Panc1 (cell line): Measurements from ENCODE around the gene ARID2. TPM values are rescaled to one million over a fixed set of nuclear protein-coding genes. Genes with fewer than 3 reads are reported as not detected.

Experiments
- ATAC-seq: fragments of 200-7000 bp; cut with Tn5 transposase; 2 replicates; pipeline ENCODE4 v1.9.1; 2020; ENCODE audit warnings: mild to moderate bottlenecking, moderate library complexity
- BruUV-seq: library from RNA; stranded (reverse); fragments of 400-500 nt; replicated peaks from 2 replicates; lab custom pipeline; 2021; lab: Mats Ljungman, UMichigan
- CTCF ChIA-PET: fragments of 300-600 bp; sonication (Branson Sonifier 250); formaldehyde crosslinking; loops from one replicate; lab custom pipeline; 2022; ENCODE audit warnings: antibody characterized with exemption; lab: Charles Lee
- POLR2A ChIA-PET: fragments of 300-600 bp; sonication (Branson Sonifier 250); formaldehyde crosslinking; loops from one replicate; lab custom pipeline; 2022; ENCODE audit warnings: antibody characterized with exemption; lab: Charles Lee
- DNase-seq: peaks from one replicate; pipeline ENCODE4 v3.0.0-alpha.2; 2010; ENCODE audit warnings: low read depth, low spot score
- H3K27ac ChIP-seq: 2 replicates; pipeline ENCODE4 v1.5.1; 2011; ENCODE audit warnings: mild to moderate bottlenecking, low read length, inconsistent platforms
- H3K27me3 ChIP-seq: fragments of 200-500 bp; sonication (Bioruptor generic); 2 replicates; pipeline ENCODE4 v1.6.0; 2014; ENCODE audit warnings: low read length, inconsistent platforms; ENCODE audit not compliant: control insufficient read depth, insufficient read depth
- H3K36me3 ChIP-seq: fragments of 200-500 bp; sonication (Bioruptor generic); 2 replicates; pipeline ENCODE4 v1.5.1; 2014; ENCODE audit warnings: inconsistent platforms, mild to moderate bottlenecking, low read length, moderate library complexity; ENCODE audit not compliant: control insufficient read depth, insufficient read depth
- H3K4me1 ChIP-seq: 2 replicates; pipeline ENCODE4 v1.5.1; 2011; ENCODE audit warnings: inconsistent platforms, mild to moderate bottlenecking, low read length, moderate library complexity; ENCODE audit not compliant: control insufficient read depth, insufficient read depth
- H3K4me3 ChIP-seq, 2 experiments: 2 replicates each; pipeline ENCODE4 v1.5.1; 2011 to 2012; ENCODE audit warnings: low read depth in 2 of 2, low read length in 2 of 2, mild to moderate bottlenecking in 2 of 2, inconsistent platforms in 1 of 2, moderate library complexity in 1 of 2
- H3K9me3 ChIP-seq: fragments of 200-500 bp; sonication (Bioruptor generic); 2 replicates; pipeline ENCODE4 v1.5.1; 2014; ENCODE audit warnings: low read depth, mild to moderate bottlenecking, inconsistent platforms, low read length, moderate library complexity; ENCODE audit not compliant: control insufficient read depth, insufficient read depth
- POLR2AphosphoS5 ChIP-seq: IDR thresholded peaks from 2 replicates; pipeline ENCODE4 v1.6.1; 2012; ENCODE audit warnings: mild to moderate bottlenecking, low read depth, low read length, moderate library complexity
- SIN3A ChIP-seq: IDR thresholded peaks from 2 replicates; pipeline ENCODE4 v1.6.1; 2012; ENCODE audit warnings: low read depth, mild to moderate bottlenecking, low read length, moderate library complexity, borderline replicate concordance; ENCODE audit not compliant: insufficient read depth
- TCF7L2 ChIP-seq: IDR thresholded peaks from 2 replicates; pipeline ENCODE4 v1.6.1; 2011; ENCODE audit warnings: mild to moderate bottlenecking, low read depth, low read length, inconsistent platforms
- in situ Hi-C: cut with HindIII; loops from 2 replicates; pipeline ENCODE4 v1.10.0; 2016; ENCODE audit warnings: low sequenced_read_pairs, low pct_unique_long_range_greater_than_20kb
- intact Hi-C: fragments of 100-400 bp; cut with micrococcal nuclease; formaldehyde crosslinking; loops from one replicate; pipeline ENCODE4 v1.10.0; 2022; ENCODE audit not compliant: unreplicated experiment
- total RNA-seq: library from RNA; stranded (reverse); gene quantifications from one replicate; pipeline ENCODE4 v1.2.1, GENCODE V29; 2021; ENCODE audit not compliant: unreplicated experiment
- TF ChIP-seq, protein P1 (sequence below), 2 experiments: IDR thresholded peaks; 2 replicates each; pipeline ENCODE4 v1.6.1; 2011 to 2012; ENCODE audit warnings: low read depth in 2 of 2, control low read depth in 1 of 2, low read length in 1 of 2, mild to moderate bottlenecking in 1 of 2, moderate library complexity in 1 of 2; ENCODE audit not compliant: insufficient read depth in 1 of 2
- TF ChIP-seq, protein P2 (sequence below): fragments of 450-650 bp; IDR thresholded peaks from 2 replicates; pipeline ENCODE4 v1.5.1; 2017; ENCODE audit warnings: mild to moderate bottlenecking

Gene ARID2
- total RNA-seq, 1 experiment from 2014 or later, result 39.5 TPM

DNA sequence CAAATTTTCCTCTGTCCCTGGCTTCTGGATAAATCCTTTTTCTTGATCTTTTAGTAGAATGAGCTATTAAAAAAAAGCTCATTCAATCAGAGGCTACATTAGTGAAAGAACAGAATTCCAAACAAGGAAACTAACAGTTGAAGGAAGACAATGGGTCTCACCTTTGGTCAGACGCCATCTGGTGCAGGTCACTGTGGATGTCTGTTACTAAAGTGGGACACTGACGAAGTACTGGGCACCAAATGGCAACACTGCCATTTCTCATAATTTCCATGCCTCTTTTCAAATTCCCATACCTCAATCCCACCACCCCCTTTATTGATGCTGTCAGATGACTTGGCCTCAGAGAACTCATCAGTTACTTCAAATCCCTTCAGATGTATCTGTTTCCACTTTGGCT, 24.5 kb upstream of the ARID2 start:
- BruUV-seq, result no TSS peak
- intact Hi-C loops, result no loop called here
- in situ Hi-C loops, result no loop called here
- H3K36me3 ChIP-seq, result no peaks in the 10 kb centered on the region
- no peaks in the 10 kb centered on the region for H3K27me3 ChIP-seq
- TF ChIP-seq, protein P1, sequence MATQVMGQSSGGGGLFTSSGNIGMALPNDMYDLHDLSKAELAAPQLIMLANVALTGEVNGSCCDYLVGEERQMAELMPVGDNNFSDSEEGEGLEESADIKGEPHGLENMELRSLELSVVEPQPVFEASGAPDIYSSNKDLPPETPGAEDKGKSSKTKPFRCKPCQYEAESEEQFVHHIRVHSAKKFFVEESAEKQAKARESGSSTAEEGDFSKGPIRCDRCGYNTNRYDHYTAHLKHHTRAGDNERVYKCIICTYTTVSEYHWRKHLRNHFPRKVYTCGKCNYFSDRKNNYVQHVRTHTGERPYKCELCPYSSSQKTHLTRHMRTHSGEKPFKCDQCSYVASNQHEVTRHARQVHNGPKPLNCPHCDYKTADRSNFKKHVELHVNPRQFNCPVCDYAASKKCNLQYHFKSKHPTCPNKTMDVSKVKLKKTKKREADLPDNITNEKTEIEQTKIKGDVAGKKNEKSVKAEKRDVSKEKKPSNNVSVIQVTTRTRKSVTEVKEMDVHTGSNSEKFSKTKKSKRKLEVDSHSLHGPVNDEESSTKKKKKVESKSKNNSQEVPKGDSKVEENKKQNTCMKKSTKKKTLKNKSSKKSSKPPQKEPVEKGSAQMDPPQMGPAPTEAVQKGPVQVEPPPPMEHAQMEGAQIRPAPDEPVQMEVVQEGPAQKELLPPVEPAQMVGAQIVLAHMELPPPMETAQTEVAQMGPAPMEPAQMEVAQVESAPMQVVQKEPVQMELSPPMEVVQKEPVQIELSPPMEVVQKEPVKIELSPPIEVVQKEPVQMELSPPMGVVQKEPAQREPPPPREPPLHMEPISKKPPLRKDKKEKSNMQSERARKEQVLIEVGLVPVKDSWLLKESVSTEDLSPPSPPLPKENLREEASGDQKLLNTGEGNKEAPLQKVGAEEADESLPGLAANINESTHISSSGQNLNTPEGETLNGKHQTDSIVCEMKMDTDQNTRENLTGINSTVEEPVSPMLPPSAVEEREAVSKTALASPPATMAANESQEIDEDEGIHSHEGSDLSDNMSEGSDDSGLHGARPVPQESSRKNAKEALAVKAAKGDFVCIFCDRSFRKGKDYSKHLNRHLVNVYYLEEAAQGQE (IDR thresholded peaks at IDR 0.05; ENCODE audit: insufficient read depth in 1 of 2, low read depth in 2 of 2, low read length in 1 of 2), result no peak
- TF ChIP-seq TCF7L2 (no peak), POLR2AphosphoS5 (no peak), SIN3A (no peak)
- TF ChIP-seq, protein P2, sequence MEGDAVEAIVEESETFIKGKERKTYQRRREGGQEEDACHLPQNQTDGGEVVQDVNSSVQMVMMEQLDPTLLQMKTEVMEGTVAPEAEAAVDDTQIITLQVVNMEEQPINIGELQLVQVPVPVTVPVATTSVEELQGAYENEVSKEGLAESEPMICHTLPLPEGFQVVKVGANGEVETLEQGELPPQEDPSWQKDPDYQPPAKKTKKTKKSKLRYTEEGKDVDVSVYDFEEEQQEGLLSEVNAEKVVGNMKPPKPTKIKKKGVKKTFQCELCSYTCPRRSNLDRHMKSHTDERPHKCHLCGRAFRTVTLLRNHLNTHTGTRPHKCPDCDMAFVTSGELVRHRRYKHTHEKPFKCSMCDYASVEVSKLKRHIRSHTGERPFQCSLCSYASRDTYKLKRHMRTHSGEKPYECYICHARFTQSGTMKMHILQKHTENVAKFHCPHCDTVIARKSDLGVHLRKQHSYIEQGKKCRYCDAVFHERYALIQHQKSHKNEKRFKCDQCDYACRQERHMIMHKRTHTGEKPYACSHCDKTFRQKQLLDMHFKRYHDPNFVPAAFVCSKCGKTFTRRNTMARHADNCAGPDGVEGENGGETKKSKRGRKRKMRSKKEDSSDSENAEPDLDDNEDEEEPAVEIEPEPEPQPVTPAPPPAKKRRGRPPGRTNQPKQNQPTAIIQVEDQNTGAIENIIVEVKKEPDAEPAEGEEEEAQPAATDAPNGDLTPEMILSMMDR, result no peak
- no peaks in the 10 kb centered on the region for H3K4me1 ChIP-seq
- no peak for DNase-seq
- no peak for ATAC-seq
- H3K27ac ChIP-seq, result no peak overlapping the region
- POLR2A ChIA-PET, result no interaction called here
- H3K4me3 ChIP-seq, result no peak overlapping the region
- CTCF ChIA-PET, result no interaction called here
- H3K9me3 ChIP-seq, result peaks cover 3% of the 10 kb centered on the region; the same call in 1 of the 2 replicates

DNA sequence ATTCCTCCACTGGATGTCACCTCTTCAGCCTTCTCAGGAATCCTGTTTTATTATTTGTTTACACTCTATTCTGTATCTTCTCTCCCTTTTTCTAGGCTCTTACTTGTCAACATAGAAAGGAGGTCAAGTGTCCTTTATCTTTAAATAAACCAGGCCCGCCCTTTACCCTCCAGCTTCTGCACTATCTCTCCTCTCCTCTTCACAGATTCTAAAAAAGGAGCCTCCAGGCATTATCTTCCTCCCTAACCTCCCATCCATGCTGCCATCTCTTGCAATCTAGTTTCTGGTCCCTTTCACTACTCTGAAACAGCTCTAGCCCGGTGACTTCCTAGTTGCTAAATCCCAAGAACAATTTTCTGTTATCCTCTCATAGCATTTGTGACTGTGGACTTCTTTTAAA, 24.1 kb upstream of the ARID2 start:
- in situ Hi-C loops (no loop called here), intact Hi-C loops (no loop called here)
- Histone ChIP-seq H3K36me3 (no peaks in the 10 kb centered on the region), H3K9me3 (peaks cover 3% of the 10 kb centered on the region; the same call in 1 of the 2 replicates), H3K4me3 (no peak overlapping the region), H3K27me3 (no peaks in the 10 kb centered on the region), H3K4me1 (no peaks in the 10 kb centered on the region), H3K27ac (no peak overlapping the region)
- CTCF ChIA-PET, result no interaction called here
- TF ChIP-seq, protein P1 (IDR thresholded peaks at IDR 0.05; ENCODE audit: insufficient read depth in 1 of 2, low read depth in 2 of 2, low read length in 1 of 2), result no peak
- no peak for TF ChIP-seq POLR2AphosphoS5
- TF ChIP-seq TCF7L2, result no peak
- TF ChIP-seq, protein P2, result no peak
- TF ChIP-seq SIN3A, result no peak
- no TSS peak for BruUV-seq
- POLR2A ChIA-PET, result no interaction called here
- DNase-seq (no peak), ATAC-seq (no peak)
